Right renal pelvis (tissue), 4 donors: ENCODE data around the gene SNX33. TPM values are rescaled to one million over a fixed set of nuclear protein-coding genes. Genes with fewer than 3 reads are reported as not detected.
"Not testable (repeated sequence)": the region's sequence is repeated elsewhere in the genome, so short reads cannot be mapped to it uniquely, and the experiment has no call there.

Experiments used
- DNase-seq, 4 donors: peaks; one replicate each; pipeline ENCODE4 v3.0.0-alpha.2; 2013; ENCODE audit warnings: low read depth in 4 of 4, low spot score in 3 of 4, missing footprints in 1 of 4
- polyA plus RNA-seq, 4 donors: library from polyadenylated mRNA; unstranded; fragments of 120-200 nt; gene quantifications; one replicate each; pipeline ENCODE4 v1.2.1, GENCODE V29; 2013; ENCODE audit not compliant: insufficient read length in 4 of 4

SNX33 gene
- polyA plus RNA-seq, 4 donors = 19.3 to 22.3 (median 20.7) TPM

DNA sequence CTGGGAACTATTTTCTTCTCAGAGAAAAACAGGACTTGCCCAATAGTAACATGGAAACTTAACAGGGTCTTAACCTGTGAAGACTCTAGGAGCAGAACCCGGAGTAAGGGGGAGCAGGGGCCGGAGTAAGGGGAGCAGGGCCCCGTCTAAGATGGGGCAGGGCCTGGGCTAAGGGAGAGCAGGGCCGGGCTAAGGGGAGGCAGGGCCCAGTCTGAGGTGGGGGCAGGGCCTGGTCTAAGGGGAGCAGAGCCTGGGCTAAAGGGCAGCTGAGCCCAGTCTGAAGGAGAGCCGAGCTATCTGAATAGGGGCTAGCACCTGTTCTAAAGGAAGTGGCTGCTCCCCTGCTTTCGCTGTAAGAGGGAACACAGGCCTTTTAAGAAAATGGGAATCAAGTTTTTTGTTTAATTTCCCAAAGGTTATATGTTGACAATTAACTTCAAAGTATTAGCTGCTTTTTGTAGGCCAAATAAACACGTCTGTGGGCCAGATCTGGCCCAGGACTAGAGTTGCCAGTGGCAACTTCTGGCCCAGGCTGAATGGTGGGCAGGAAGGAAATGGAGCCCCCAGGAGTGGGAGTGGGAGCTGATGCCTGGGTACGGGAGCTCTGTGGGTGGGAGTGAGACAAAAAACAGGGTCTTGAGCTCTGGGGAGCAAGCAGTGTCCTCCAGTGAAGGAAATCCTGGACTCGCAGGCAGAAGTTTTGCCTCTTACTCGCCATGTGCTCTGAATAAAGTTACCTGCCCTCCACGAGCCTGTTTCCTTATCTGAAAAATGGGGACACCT, 32.5 kb downstream of the SNX33 start:
- no peak for DNase-seq

DNA sequence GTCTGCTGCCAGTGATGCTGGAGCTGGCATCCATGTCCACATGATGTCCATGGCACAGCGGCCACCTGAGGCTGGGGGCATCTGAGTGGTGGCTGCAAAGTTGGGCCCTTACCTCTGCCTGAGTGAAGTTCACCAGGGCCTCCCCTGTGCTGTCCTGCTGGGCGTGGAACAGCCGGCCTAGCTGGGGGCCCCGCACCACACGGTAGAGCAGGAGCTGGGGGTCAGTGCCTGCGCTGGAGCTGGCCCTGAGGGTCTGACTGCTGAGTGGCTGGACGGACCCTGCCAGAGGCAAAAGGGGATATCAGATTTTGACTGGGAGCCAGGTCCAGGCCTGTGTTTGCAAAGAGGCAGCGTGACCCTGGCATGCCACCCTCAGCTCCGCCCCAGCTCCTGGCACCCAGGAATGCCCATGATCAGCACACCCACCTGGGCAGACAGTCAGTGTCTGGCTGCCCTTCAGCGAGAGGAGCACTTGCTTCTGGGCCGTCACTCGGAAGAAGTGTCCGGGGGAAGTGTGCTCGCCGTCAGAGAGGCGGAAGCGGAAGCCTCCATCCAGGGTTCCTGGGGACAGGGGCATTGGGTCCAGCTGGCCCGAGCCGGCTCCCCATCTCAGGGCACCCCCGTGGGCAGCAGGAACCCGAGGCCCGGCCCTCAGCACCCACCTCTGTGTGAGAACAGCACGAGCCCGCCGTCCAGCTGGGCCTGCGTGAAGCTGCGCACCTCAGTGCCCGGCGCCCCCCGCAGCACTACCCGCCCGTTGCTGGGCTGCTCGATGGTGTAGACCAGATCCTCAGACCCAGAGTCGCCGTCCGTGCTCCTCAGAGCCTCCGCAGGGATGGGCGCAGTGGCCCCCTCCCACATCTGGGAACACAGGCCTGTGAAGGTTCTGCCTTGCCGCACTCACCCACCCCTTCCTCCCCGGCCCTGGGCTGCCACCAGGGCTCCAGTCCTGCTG, 34.7 kb downstream of the SNX33 start:
- no peak for DNase-seq

DNA sequence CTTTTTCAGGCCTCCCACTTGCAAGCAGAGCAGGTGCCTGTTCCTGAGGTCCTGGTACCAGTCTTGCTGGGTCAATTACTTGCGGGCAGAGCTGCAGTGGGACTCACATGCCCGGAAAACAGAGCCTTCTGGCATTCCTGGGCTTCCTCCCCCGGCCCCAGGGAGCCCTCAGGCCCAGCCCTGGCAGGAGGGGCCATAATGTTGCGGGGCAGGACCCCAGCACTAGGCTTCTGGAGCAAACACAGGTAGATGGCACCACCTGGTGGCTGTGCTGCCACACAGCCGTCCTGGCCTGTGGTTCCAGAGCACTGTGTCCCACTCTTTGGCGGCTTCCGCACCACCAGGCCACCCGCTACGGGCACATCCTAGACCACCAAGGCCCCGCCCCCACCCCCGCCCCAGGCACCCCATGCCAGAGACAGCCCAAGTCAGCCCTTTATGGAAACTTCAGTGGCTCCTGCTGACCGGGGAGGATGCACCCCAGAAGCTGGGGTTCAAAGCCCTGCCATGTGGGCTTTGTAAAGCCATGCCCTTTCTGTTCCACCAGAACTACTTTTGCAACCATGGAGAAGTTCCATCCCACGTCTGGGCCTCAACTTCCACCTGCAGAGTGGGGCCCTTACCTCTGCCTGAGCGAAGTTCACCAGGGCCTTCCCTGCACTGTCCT, 36.1 kb downstream of the SNX33 start:
- not testable (repeated sequence) for DNase-seq

DNA sequence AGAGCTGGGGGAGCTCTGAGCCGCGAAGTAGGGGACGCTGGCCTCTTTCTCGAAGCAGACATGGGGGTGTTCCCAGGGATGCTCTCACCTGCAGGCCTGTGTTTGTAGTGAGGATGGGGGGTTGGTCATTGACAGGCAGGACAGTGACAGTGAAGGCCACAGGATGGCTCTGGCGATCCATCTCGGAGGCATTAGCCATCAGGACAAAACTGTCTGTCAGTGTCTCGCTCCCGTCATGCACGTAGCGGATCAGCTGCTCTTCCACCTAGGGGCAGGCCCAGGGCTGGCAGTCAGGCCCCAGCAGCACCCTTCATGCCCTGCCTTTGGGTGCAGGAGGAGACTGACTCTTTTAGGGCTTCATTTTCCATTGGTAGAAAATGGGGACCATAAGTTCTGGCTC, 36.9 kb downstream of the SNX33 start:
- DNase-seq = no peak

- DNase-seq = no peak
These were observed 37.5 kb downstream of the SNX33 start for GRCh38 chr15:75685195-75685594.

GRCh38 chr15:75686212-75686642, 38.5 kb downstream of the SNX33 start:
- DNase-seq = not testable (repeated sequence)

- no peak for DNase-seq
These were observed 40.0 kb downstream of the SNX33 start for GRCh38 chr15:75687486-75688277.

GRCh38 chr15:75688278-75688557, 40.5 kb downstream of the SNX33 start:
- no peak for DNase-seq

GRCh38 chr15:75688831-75689230, 41.1 kb downstream of the SNX33 start:
- no peak for DNase-seq

- DNase-seq = not testable (repeated sequence)
These were observed 41.7 kb downstream of the SNX33 start for GRCh38 chr15:75689429-75689828.

DNA sequence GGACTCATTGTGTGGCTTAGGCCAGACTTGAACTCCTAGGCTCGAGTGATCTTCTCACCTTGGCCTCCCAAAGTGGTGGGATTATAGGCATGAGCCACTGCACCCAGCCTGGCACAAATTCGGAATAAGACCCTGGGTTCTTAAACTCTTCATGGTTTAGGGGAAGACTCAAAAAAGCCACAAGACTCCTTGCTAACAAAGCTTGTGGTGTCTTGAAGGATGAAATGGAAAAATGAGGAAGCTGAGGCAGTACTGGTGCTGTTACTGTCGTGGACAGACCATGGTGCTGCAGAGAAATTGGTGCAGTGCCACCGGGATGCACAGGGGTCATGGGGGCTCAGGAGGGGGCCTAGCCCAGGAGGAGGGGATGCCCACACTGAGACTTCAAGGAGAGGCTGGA, 44.6 kb downstream of the SNX33 start:
- not testable (repeated sequence) for DNase-seq

GRCh38 chr15:75693028-75693427, 45.3 kb downstream of the SNX33 start:
- not testable (repeated sequence) for DNase-seq

DNA sequence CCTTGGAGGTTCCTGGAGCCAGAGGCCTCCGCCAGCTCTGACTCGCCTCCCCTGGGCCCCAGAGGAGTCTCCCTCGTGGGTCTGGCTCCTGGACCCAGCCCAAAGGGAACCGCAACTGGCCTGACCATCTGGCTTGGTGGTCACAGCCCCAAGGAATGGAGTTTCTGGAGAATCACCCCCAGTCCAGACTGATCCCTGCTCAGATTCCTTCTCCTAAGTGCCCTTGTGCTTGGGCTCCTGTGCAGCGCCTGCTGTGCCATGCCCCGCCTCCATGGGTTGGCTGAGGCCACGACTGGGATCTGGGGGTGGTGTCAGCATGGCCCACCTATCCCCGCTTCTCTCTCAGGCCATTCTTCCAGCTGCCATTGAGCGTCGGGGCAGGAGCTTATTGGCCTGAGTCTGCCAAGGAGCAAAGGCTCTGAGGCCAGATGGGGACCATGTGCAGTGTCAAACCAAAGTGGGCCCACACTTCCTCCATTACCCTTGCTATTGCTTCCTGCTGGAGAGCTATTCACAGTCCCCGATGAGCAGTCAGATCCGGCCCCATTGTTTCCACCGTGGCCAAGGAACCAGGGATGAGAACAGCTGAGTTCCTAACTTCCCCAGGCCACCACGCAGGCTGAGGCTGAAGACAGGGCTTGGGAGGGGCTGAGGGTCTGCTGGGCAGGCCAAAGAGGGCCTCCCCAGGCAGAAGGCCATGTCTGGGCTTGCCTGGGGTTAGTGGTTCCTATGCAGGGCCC, 46.0 kb downstream of the SNX33 start:
- no peak for DNase-seq

DNA sequence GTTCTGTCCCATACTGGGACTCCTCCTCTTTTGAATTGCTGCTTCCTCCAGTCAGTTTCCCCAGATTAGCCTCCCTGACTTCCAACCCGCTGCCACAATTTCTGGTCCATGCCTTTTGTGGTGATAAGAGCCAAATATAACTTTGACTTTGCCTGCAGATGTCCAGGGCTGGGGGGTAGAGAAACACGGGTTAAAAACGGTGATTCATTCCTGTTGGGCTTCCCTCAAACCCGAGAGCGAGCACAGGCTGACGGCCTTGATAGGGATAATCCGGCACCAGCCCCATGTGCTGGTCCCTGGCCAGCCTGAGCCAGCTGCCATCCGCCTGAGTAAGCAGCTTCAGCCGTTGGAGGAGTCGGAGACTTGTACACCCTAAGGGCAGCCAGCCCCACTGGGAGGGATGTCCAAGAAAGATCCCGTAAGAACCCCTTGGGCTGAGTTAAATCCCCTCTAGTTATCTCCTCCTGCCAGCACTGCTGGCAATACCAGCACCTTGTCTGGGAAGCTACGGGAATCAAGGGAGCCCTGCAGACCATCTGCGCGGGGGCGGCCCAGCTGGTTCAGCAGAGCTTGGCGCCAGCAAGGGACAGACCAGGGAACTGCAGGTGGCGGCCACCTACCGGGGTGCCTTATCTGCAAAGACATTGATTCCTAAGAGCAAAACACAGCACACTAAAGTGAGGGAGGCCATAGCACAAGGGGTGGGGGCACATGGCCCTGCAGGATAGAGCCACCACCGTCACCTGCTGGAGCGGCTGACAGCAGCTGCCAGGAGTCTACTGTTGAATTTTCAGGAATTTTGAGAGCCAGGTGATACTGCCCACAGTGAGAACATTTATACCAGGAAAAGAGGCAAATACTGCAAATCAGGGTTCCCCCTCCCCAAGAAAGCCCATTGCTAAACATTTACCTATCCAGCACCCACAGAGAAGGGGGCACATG, 46.8 kb downstream of the SNX33 start:
- no peak for DNase-seq

DNA sequence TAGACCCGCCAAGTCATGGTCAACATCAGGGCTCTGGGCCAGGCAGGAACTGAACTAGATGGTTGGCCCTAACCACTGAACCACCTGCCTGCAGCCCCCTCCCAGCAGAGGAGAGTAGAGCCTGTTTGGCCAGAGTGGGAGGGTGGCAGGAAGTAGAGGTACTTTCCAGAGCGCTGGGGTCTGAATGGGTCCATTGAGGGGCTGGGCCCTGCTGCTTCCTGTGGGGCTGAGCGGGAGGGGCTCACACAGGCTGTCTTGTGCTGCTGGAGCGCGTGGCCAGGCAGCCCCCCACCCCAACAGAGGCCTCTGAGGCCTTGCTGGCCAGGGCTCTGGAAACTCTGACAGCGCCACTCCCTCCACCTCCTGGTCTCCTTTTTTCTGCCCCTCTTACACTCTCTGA, 47.5 kb downstream of the SNX33 start:
- no peak for DNase-seq

- no peak for DNase-seq
These were observed 48.1 kb downstream of the SNX33 start for GRCh38 chr15:75695634-75696310.

DNA sequence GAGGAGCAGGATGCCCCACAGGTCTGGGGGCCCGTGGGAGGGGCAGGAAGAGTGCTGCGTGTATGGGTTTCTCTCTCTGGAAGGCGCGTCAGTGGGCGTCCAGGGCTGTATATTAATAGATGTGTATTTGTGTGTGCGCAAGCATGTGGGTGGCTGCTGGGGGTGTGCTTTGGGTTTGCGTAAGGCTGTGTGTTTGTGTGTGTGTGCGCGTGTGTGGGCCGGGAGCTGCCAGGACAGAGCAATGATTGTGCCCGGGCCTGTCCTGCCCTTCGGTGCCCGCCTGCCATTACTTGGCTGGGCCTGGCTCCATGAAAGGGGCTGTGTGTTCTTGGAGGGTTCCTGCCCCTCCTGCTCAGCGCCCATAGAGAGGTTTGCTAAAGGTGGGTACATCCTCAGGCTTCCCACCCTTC, 48.6 kb downstream of the SNX33 start:
- DNase-seq = no peak

GRCh38 chr15:75696854-75697259, 49.1 kb downstream of the SNX33 start:
- DNase-seq = no peak
